ENCODE results near the gene OGDH.

The OGDH gene

DNA sequence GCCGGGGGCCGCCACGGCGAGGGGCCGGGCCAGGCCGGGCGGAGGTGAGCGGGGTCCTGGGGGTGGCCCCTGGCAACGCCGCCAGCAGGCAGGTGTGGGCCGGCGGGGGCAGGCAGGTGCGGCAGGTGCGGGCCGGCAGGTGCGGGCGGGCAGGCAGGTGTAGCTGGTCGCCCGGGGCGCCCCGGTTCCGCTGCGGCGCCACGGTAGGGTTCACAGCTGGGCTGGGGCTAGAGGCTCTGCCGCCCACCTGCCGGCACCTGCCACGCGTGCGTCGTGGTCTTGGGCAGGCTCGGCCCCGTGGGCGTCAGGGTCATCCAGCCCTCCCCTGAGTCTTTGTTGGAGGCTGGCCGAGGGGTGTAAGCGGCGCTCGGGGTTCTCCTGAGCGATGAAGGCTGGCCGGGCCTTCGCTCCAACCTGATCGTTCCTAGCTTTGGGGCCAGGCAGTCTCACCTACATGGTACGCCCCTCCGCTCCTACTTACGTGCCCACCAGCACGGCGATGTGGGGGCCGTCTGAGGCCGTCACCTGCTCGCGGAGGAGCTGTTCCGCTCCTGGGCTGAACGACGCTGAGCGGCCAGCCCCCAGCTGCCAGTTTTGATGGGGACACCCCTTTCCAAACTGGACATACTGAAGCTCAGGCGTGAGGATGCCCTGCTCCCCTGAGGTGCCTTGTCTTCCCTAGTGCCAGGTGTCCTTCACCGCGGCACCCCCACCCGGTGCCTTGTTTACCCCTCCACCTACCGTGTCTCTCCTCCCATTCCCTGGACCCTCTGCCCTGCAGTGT lies 142.7 kb downstream of the OGDH start:
- DNase-seq, result no peak

GRCh38 chr7:44749992-44750391 lies 143.6 kb downstream of the OGDH start:
- no peak for DNase-seq

- DNase-seq, result no peak
These were observed 144.0 kb downstream of the OGDH start for GRCh38 chr7:44750424-44750823.

DNA sequence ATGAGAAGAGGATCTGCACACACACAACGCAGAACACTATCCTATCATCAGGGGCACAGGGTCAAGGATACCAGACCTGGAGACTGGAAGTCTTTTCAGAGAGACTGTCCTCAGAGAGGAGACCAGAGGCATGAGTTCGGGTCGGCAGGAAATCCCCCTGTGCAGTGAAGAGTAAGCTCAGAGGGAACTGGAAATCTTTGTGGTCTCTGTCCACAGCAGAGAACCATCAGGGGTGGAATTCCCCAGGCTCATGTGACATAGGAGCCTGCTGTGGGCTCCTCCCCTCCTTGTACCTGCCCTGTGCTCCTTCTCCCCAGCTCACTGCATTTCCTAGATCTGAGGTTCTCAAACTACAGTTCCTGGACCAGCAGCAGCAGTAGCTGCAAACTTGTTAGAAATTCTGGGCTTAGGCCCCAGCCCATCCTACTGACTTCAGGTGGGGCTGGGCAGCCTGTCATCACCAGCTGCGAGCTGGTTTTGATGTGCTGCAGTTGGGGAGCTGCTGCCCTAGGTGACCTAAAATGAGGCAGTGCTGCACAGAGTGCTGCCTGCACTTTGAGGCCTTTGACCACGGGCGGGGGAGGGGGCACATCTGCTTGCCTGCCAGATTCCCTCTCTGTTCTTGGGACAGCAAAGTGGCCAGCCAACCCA lies 144.6 kb downstream of the OGDH start:
- no peak for DNase-seq

- DNase-seq, result no peak
These were observed 146.4 kb downstream of the OGDH start for GRCh38 chr7:44752822-44753221.

DNA sequence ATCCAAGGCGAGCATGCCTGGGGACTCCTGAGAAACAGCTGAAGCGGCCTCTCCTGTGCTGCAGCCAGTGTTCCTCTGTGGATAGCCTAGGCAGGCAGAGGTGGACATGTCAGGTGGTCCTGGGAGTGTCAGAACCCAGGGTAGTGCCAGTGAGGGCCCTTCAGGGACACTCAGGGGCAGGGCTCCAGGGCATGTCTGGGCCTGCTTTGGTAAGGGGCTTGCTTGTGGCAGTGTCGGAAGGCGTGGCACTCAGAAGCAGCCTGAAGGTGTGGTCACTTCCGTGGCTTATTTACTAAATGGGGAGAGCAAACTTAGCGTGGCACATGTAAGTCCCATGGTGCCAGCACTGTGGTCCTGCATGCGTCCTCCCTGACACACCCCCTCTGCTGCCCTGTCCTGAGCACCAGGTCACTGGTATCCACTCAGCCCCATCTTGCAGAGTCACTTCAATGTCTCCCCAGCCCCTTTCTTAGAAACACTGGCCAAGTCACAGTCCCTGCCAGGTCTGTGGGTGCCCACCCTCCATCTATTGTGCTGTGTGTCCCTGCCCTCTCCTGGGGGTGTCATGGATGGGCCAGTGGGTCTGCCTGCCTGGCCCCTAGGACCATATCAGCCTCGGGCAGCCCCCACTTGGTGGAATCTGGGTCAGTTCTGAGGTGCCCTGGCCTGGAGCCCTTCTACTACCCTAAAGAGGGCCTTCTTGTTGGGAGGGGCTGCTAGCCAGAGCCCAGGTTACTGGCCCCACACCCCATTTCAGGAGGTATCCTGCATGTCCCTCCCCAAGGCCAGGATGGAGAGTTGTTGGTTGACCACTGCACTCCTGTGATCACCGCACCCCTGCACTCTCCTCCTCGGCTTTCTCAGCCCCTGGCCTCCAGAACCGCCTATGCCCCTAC lies 148.6 kb downstream of the OGDH start:
- no peak for DNase-seq

GRCh38 chr7:44755698-44756627 lies 149.5 kb downstream of the OGDH start:
- DNase-seq, result no peak

DNA sequence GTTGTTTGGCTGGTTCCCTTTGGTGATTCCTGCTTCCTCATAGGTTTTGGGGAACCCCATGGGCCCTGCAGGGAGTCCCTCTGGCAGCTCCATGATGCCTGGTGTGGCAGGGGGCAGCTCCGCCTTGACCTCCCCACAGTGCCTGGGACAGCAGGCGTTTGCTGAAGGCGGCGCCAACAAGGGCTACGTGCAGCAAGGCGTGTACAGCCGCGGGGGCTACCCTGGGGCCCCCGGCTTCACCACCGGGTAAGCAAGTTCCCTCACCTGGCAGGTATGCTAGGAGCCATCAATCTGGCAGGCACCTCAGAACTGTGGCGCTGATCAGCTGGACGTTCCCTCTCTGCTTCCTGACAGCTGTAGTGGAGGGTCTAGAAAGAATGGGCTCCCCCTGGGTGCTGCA lies 150.5 kb downstream of the OGDH start:
- DNase-seq, result no peak

GRCh38 chr7:44757311-44757710 lies 150.9 kb downstream of the OGDH start:
- DNase-seq, result no peak

- DNase-seq, result no peak
These were observed 151.3 kb downstream of the OGDH start for GRCh38 chr7:44757739-44758138.

Data from cortex of kidney (tissue), 1 donor.